H9 (cell line): ENCODE results near the gene APOL4. TPM values are rescaled to one million over a fixed set of nuclear protein-coding genes. Genes with fewer than 3 reads are reported as not detected.
"Not testable (repeated sequence)": the region's sequence is repeated elsewhere in the genome, so short reads cannot be mapped to it uniquely, and the experiment has no call there.

Experiments used
- DNase-seq: peaks from one replicate; pipeline ENCODE4 v3.0.0-alpha.2; 2017
- H2AFZ ChIP-seq: one replicate; pipeline ENCODE4 v1.6.1; 2013; ENCODE audit warnings: mild to moderate bottlenecking, low read length, control low read depth, moderate library complexity
- H2AK5ac ChIP-seq: 2 replicates; pipeline ENCODE4 v1.6.1; 2013; ENCODE audit warnings: low read length, control low read depth, mixed read lengths; ENCODE audit not compliant: insufficient read length
- H2BK120ac ChIP-seq: one replicate; pipeline ENCODE4 v1.6.1; 2013; ENCODE audit warnings: low read depth, mild to moderate bottlenecking, low read length, control low read depth, inconsistent platforms; ENCODE audit not compliant: poor library complexity, severe bottlenecking
- H2BK12ac ChIP-seq: 2 replicates; pipeline ENCODE4 v1.6.1; 2013; ENCODE audit warnings: low read length, control low read depth, mixed read lengths, low read depth; ENCODE audit not compliant: insufficient read length
- H2BK15ac ChIP-seq: 2 replicates; pipeline ENCODE4 v1.6.1; 2013; ENCODE audit warnings: low read depth, low read length, control low read depth
- H2BK20ac ChIP-seq: one replicate; pipeline ENCODE4 v1.6.1; 2013; ENCODE audit warnings: low read depth, mild to moderate bottlenecking, low read length, control low read depth, inconsistent platforms; ENCODE audit not compliant: poor library complexity, severe bottlenecking
- H2BK5ac ChIP-seq: 2 replicates; pipeline ENCODE4 v1.6.1; 2013; ENCODE audit warnings: low read length, control low read depth, mixed read lengths; ENCODE audit not compliant: insufficient read length
- H3K14ac ChIP-seq: 2 replicates; pipeline ENCODE4 v1.6.1; 2013; ENCODE audit warnings: low read length, control low read depth; ENCODE audit not compliant: insufficient read depth
- H3K18ac ChIP-seq: 2 replicates; pipeline ENCODE4 v1.6.1; 2013; ENCODE audit warnings: low read depth, mild to moderate bottlenecking, mixed read lengths, low read length, control low read depth; ENCODE audit not compliant: insufficient read length
- H3K23ac ChIP-seq: 2 replicates; pipeline ENCODE4 v1.6.1; 2013; ENCODE audit warnings: low read length, control low read depth, mixed read lengths, low read depth; ENCODE audit not compliant: insufficient read length
- H3K23me2 ChIP-seq: 2 replicates; pipeline ENCODE4 v1.6.1; 2013; ENCODE audit warnings: low read depth, mild to moderate bottlenecking, mixed read lengths, low read length, control low read depth; ENCODE audit not compliant: insufficient read length, poor library complexity, severe bottlenecking
- H3K27ac ChIP-seq: 2 replicates; pipeline ENCODE4 v1.5.1; 2013; ENCODE audit warnings: low read length, control low read depth, mixed read lengths, low read depth; ENCODE audit not compliant: insufficient read length
- H3K27me3 ChIP-seq: 2 replicates; pipeline ENCODE4 v1.6.1; 2013; ENCODE audit warnings: low read length, control low read depth, inconsistent platforms; ENCODE audit not compliant: insufficient read depth
- H3K4ac ChIP-seq: 2 replicates; pipeline ENCODE4 v1.6.1; 2013; ENCODE audit warnings: low read depth, mild to moderate bottlenecking, control low read depth, inconsistent platforms, low read length, moderate library complexity
- H3K4me1 ChIP-seq: 2 replicates; pipeline ENCODE4 v1.6.1; 2013; ENCODE audit warnings: low read length, control low read depth, inconsistent platforms; ENCODE audit not compliant: insufficient read depth
- H3K4me2 ChIP-seq: 2 replicates; pipeline ENCODE4 v1.6.1; 2013; ENCODE audit warnings: low read length, control low read depth, mixed read lengths; ENCODE audit not compliant: insufficient read length, insufficient read depth
- H3K56ac ChIP-seq: 2 replicates; pipeline ENCODE4 v1.6.1; 2013; ENCODE audit warnings: low read depth, mild to moderate bottlenecking, mixed read lengths, low read length, control low read depth; ENCODE audit not compliant: insufficient read length
- H3K79me1 ChIP-seq: 2 replicates; pipeline ENCODE4 v1.6.1; 2013; ENCODE audit warnings: low read depth, mild to moderate bottlenecking, moderate library complexity, low read length, control low read depth, inconsistent platforms; ENCODE audit not compliant: insufficient read depth, poor library complexity, severe bottlenecking
- H3K79me2 ChIP-seq: 2 replicates; pipeline ENCODE4 v1.6.1; 2013; ENCODE audit warnings: low read length, control low read depth, inconsistent platforms; ENCODE audit not compliant: insufficient read depth
- H3K9ac ChIP-seq: 2 replicates; pipeline ENCODE4 v1.6.1; 2013; ENCODE audit warnings: low read length, control low read depth, mixed read lengths; ENCODE audit not compliant: insufficient read length; ENCODE audit errors: extremely low read depth
- H3K9me3 ChIP-seq: one replicate; pipeline ENCODE4 v1.6.1; 2013; ENCODE audit warnings: low read depth, low read length, inconsistent platforms; ENCODE audit not compliant: control insufficient read depth
- H3T11ph ChIP-seq: one replicate; pipeline ENCODE4 v1.6.1; 2013; ENCODE audit warnings: mild to moderate bottlenecking, low read length, control low read depth, inconsistent platforms
- H4K20me1 ChIP-seq: one replicate; pipeline ENCODE4 v1.6.1; 2013; ENCODE audit not compliant: control insufficient read depth, insufficient read length, insufficient read depth
- H4K5ac ChIP-seq: 2 replicates; pipeline ENCODE4 v1.6.1; 2013; ENCODE audit warnings: low read depth, mild to moderate bottlenecking, mixed read lengths, low read length, control low read depth; ENCODE audit not compliant: insufficient read length
- H4K8ac ChIP-seq: replicated peaks from 2 replicates; pipeline ENCODE4 v1.6.1; 2013; ENCODE audit warnings: low read length, control low read depth, mixed read lengths, low read depth; ENCODE audit not compliant: insufficient read length
- H4K91ac ChIP-seq: 2 replicates; pipeline ENCODE4 v1.6.1; 2013; ENCODE audit warnings: low read depth, mild to moderate bottlenecking, moderate library complexity, mixed read lengths, low read length, control low read depth; ENCODE audit not compliant: insufficient read length
- H3K27ac Mint-ChIP-seq, 3 experiments: 2 replicates in 2 of 3; 3 replicates in 1 of 3; pipeline ENCODE4 v1.8.0; 2020 to 2021; ENCODE audit warnings: mixed read lengths in 3 of 3, mild to moderate bottlenecking in 1 of 3, moderate library complexity in 1 of 3
- H3K27me3 Mint-ChIP-seq: 2 replicates; pipeline ENCODE4 v1.8.0; 2021; ENCODE audit warnings: low read depth, mild to moderate bottlenecking, moderate library complexity, mixed read lengths
- H3K36me3 Mint-ChIP-seq, 3 experiments: 2 replicates in 2 of 3; 3 replicates in 1 of 3; pipeline ENCODE4 v1.8.0; 2020 to 2021; ENCODE audit warnings: low read depth in 3 of 3, mixed read lengths in 3 of 3; ENCODE audit not compliant: insufficient read depth in 1 of 3
- H3K4me1 Mint-ChIP-seq, 2 experiments: 2 replicates each; pipeline ENCODE4 v1.8.0; 2020; ENCODE audit warnings: mixed read lengths in 2 of 2
- H3K4me3 Mint-ChIP-seq, 2 experiments: 2 replicates in 1 of 2; 3 replicates in 1 of 2; pipeline ENCODE4 v1.8.0; 2020 to 2021; ENCODE audit warnings: mild to moderate bottlenecking in 2 of 2, mixed read lengths in 2 of 2, moderate library complexity in 1 of 2
- H3K9me3 Mint-ChIP-seq, 2 experiments: 2 replicates in 1 of 2; 3 replicates in 1 of 2; pipeline ENCODE4 v1.8.0; 2020; ENCODE audit warnings: mild to moderate bottlenecking in 2 of 2, mixed read lengths in 2 of 2, moderate library complexity in 1 of 2
- WGBS: extraction: QIAGEN DNeasy Blood & Tissue Kit; methylation state at CpG from one replicate; pipeline ENCODE4 v1.1.7; 2013; ENCODE audit warnings: missing lambda C conversion rate, low lambda C conversion rate, mixed read lengths; ENCODE audit not compliant: insufficient read length; ENCODE audit errors: extremely low coverage; 5-methylcytosine and 5-hydroxymethylcytosine counted together
- total RNA-seq: library from RNA; stranded (reverse); gene quantifications from 2 replicates; pipeline ENCODE4 v1.2.1, GENCODE V29; 2021
- TF ChIP-seq, protein P1 (sequence below): fragments of 200-600 bp; sonication (generic); conservative IDR thresholded peaks from 3 replicates; pipeline ENCODE4 v1.8.0; 2021; ENCODE audit warnings: antibody characterized with exemption, mild to moderate bottlenecking

Gene APOL4
- total RNA-seq, 1 experiment from 2014 or later = not detected

DNA sequence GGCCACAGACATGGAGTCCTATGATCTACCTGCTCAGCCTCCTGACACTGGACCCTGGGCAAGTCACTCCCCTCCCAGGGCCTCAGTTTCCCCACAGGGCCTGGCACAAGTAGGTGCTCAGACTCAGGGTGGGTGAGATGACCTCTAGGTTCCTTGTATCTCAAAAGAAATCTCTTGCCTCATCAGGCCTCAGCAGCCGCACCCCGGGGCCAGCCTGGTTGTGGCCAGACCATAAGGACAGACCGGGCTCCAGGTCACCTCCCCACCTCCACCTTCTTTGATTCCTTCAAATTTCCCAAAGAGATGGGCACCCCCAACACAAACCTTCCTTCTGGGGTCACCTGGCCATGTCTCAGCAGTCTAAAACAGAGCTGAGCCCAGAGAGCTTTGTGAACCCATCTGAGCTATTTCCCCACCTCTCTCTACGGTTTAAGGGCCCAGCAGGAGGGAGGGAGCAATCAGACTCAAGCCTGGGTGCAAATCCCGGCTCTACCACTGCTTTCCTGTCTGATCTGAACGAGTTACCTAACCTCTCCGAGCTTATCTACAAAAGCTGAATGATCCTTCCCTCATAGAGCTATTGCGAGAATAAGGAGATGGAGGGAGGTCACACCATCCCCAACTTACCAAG is 2.5 kb upstream of the APOL4 start:
- Histone ChIP-seq H4K8ac (no peak overlapping the region), H2BK12ac (no peak overlapping the region), H3K4me1 (no peaks in the 10 kb centered on the region), H3K79me2 (no peaks in the 10 kb centered on the region), H3K4ac (no peak overlapping the region), H4K5ac (no peak overlapping the region), H3K27me3 (no peaks in the 10 kb centered on the region), H3K18ac (no peak overlapping the region), H2AFZ (no peak overlapping the region), H2AK5ac (no peak overlapping the region), H3K9ac (no peak overlapping the region), H3K56ac (no peak overlapping the region), H3K23me2 (no peaks in the 10 kb centered on the region), H2BK5ac (no peak overlapping the region), H3K4me2 (no peak overlapping the region), H3K23ac (no peak overlapping the region), H2BK120ac (no peak overlapping the region), H3K9me3 (no peaks in the 10 kb centered on the region), H2BK20ac (no peak overlapping the region), H2BK15ac (no peak overlapping the region), H4K20me1 (no peaks in the 10 kb centered on the region), H3T11ph (no peak overlapping the region), H4K91ac (no peak overlapping the region), H3K79me1 (no peaks in the 10 kb centered on the region), H3K27ac (no peak overlapping the region), H3K14ac (no peak overlapping the region)
- H3K27me3 Mint-ChIP-seq = peaks cover 4% of the 10 kb centered on the region
- whole genome bisulfite sequencing = no CpG with 5 or more reads among the region's 8 CpGs
- H3K4me1 Mint-ChIP-seq = peaks cover 18 to 32% of the 10 kb centered on the region in 2 experiments
- DNase-seq = no peak
- peaks cover 5% of the 10 kb centered on the region in 2 experiments for H3K9me3 Mint-ChIP-seq
- H3K27ac Mint-ChIP-seq = no peak overlapping the region
- TF ChIP-seq, protein P1, sequence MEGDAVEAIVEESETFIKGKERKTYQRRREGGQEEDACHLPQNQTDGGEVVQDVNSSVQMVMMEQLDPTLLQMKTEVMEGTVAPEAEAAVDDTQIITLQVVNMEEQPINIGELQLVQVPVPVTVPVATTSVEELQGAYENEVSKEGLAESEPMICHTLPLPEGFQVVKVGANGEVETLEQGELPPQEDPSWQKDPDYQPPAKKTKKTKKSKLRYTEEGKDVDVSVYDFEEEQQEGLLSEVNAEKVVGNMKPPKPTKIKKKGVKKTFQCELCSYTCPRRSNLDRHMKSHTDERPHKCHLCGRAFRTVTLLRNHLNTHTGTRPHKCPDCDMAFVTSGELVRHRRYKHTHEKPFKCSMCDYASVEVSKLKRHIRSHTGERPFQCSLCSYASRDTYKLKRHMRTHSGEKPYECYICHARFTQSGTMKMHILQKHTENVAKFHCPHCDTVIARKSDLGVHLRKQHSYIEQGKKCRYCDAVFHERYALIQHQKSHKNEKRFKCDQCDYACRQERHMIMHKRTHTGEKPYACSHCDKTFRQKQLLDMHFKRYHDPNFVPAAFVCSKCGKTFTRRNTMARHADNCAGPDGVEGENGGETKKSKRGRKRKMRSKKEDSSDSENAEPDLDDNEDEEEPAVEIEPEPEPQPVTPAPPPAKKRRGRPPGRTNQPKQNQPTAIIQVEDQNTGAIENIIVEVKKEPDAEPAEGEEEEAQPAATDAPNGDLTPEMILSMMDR = no peak
- no peak overlapping the region for H3K4me3 Mint-ChIP-seq
- H3K36me3 Mint-ChIP-seq = no peaks in the 10 kb centered on the region; a peak in 1 of 7 replicates

DNA sequence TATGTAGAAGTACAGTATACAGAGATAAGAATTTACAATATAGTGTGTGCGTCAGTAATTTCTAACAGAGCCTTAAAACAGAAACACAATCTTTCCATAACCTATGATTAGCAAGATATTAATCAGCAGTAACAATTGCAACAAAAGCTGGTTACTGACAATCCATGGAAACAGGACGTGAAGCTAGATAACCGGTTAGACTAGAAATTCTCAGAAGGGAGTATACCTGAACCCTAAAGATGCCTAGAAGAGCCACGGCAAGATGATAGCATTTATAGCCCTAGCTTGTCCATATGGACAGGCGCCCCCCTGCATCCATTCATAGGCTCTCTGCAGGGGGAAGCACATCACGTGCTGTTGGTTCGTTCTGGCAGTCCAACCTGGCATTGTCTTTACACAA is 1.8 kb upstream of the APOL4 start:
- H3K4me2 ChIP-seq, H2BK5ac ChIP-seq, H4K20me1 ChIP-seq, H3K56ac ChIP-seq, H3K23me2 ChIP-seq, H3K4me1 ChIP-seq, H4K8ac ChIP-seq, DNase-seq, H3K23ac ChIP-seq, H3K79me2 ChIP-seq, H3K14ac ChIP-seq, H3K4me3 Mint-ChIP-seq, H3K27ac ChIP-seq, H3K4ac ChIP-seq, H2BK120ac ChIP-seq, H3K9ac ChIP-seq, H3K27me3 Mint-ChIP-seq, H3K9me3 Mint-ChIP-seq, H3T11ph ChIP-seq, H3K27me3 ChIP-seq, H3K79me1 ChIP-seq, H3K27ac Mint-ChIP-seq, H2AK5ac ChIP-seq, H4K5ac ChIP-seq, H3K18ac ChIP-seq, H3K36me3 Mint-ChIP-seq, H2AFZ ChIP-seq, H4K91ac ChIP-seq, H2BK15ac ChIP-seq, H2BK12ac ChIP-seq, H3K9me3 ChIP-seq, H2BK20ac ChIP-seq: not testable (repeated sequence)
- WGBS = no CpG with 5 or more reads among the region's 7 CpGs
- H3K4me1 Mint-ChIP-seq = peaks cover 18 to 33% of the 10 kb centered on the region in 2 experiments
